GM23248 (cell line): Measurements from ENCODE around the gene TRAF2.

Experiments used
- EZH2 ChIP-seq: fragments of 200-600 bp; sonication (generic); IDR thresholded peaks from 2 replicates; pipeline ENCODE4 v1.6.1; 2018; ENCODE audit warnings: antibody characterized with exemption, mild to moderate bottlenecking; ENCODE audit not compliant: insufficient read depth, poor library complexity, severe bottlenecking
- EZH2phosphoT487 ChIP-seq: fragments of 200-600 bp; sonication (generic); IDR thresholded peaks from 2 replicates; pipeline ENCODE4 v1.6.1; 2018; ENCODE audit warnings: antibody characterized with exemption, moderate library complexity, mild to moderate bottlenecking, low read depth; ENCODE audit not compliant: insufficient read depth

DNA sequence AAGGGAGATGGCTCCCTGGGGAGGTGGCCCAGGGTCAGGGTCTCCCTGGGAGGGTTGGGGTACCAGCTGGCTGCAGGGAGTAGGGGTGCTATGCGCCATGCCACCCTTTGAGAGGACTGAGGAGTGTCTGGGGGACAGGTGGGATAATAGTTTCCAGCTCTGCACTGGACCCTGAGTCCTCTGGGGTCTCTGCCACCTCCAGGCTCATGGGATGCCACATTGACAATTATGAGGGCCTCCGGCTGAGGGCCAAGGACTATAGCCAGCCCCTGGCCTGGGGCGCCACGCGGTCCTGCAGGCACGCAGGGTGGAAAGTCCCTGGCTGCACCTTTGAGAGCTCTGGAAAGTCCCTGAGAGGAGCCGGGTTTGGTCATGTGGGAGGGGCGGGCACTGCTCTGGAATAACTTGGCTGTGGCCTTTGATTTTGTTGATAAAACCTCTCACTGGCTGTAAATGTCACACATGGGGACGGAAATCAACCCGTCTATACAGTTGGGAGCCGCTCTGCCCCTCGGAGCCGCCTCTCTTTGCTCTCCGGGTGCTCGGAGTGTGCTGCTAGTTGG, 16.0 kb downstream of the TRAF2 start:
- TF ChIP-seq EZH2 (no peak), EZH2phosphoT487 (no peak)
